B cell (primary cell): ENCODE data around the gene MFSD11.

Experiments
- CTCF ChIP-seq: fragments of 200-600 bp; IDR thresholded peaks from one replicate; pipeline ENCODE4 v1.8.0; 2022; ENCODE audit warnings: antibody characterized with exemption, mild to moderate bottlenecking
- EZH2 ChIP-seq: IDR thresholded peaks from 2 replicates; pipeline ENCODE4 v1.6.1; 2012; ENCODE audit warnings: borderline replicate concordance, low read depth, mild to moderate bottlenecking, moderate library complexity, low read length; ENCODE audit not compliant: insufficient read depth, poor library complexity, severe bottlenecking

GRCh38 chr17:76751416-76751993 is 13.6 kb downstream of the MFSD11 start:
- TF ChIP-seq EZH2 (no peak), CTCF (no peak)
